Measurements from ENCODE around the gene CD300LD.

DNA sequence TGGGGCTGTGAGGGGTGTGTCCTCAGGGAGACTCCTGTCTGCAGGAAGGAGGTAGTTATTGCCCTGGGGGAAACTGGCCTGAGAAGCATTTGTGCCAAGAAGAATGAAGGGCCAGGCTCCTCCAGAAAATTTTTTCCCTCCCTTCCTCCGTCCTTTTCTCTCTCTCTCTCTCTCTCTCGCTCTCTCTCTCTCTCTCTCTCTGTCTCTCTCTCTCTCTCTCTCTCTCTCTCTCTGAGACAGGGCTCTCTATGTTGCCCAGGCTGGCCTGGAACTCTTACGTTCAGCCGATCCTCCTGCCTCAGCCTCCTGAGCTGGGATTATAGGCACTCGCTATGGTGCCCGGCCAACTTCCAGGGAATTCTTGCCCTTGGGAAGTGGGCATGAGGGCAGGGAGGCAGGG, 20.0 kb upstream of the CD300LD start:
- TF ChIP-seq CTCF (IDR thresholded peaks at IDR 0.05; ENCODE audit: low read depth, low read length, poor library complexity, severe bottlenecking) = no peak
- TF ChIP-seq EZH2phosphoT487 (IDR thresholded peaks at IDR 0.05; ENCODE audit: borderline replicate concordance, low read length) = no peak
